Uterus (tissue), 4 donors: ENCODE data around the gene TTLL9. TPM values are rescaled to one million over a fixed set of nuclear protein-coding genes. Genes with fewer than 3 reads are reported as not detected.

Source experiments
- DNase-seq, 2 donors: peaks; one replicate each; pipeline ENCODE4 v3.0.0-alpha.2; 2019 to 2020
- H3K27ac ChIP-seq, 2 donors: fragments of 200-600 bp; sonication (generic); 1 replicate in 1 of 2; 2 replicates in 1 of 2; pipeline ENCODE4 v1.5.1; 2016 to 2018
- H3K27me3 ChIP-seq, 2 donors: fragments of 200-600 bp; sonication (generic); one replicate each; pipeline ENCODE4 v1.5.1; 2018 to 2019; ENCODE audit warnings: control low read depth in 1 of 2
- H3K36me3 ChIP-seq, 2 donors: fragments of 200-600 bp; sonication (generic); one replicate each; pipeline ENCODE4 v1.5.1; 2019; ENCODE audit warnings: control low read depth in 1 of 2
- H3K4me1 ChIP-seq, 2 donors: fragments of 200-600 bp; sonication (generic); one replicate each; pipeline ENCODE4 v1.5.1; 2018 to 2019; ENCODE audit warnings: control low read depth in 1 of 2
- H3K4me3 ChIP-seq, 2 donors: fragments of 200-600 bp; sonication (generic); 1 replicate in 1 of 2; 2 replicates in 1 of 2; pipeline ENCODE4 v1.5.1; 2018 to 2019; ENCODE audit warnings: mild to moderate bottlenecking in 1 of 2
- H3K9me3 ChIP-seq, 2 donors: fragments of 200-600 bp; sonication (generic); one replicate each; pipeline ENCODE4 v1.5.1; 2019; ENCODE audit warnings: control low read depth in 1 of 2
- POLR2A ChIP-seq, 2 donors: fragments of 450-650 bp; IDR thresholded peaks; one replicate each; pipeline ENCODE4 v1.6.1; 2016; ENCODE audit warnings: antibody characterized with exemption in 2 of 2, mild to moderate bottlenecking in 1 of 2, moderate library complexity in 1 of 2
- intact Hi-C: fragments of 100-400 bp; cut with DNase I; formaldehyde crosslinking; loops from one replicate; pipeline ENCODE4 v1.15.1; 2023; ENCODE audit warnings: low total_unique reads
- total RNA-seq, 4 donors: library from RNA; depleted of rRNA in 3 of 4; stranded (reverse); fragments of >200 nt in 3 of 4; gene quantifications; one replicate each; pipeline versions ENCODE4 v1.1.0 to v1.2.4, GENCODE V29; 2014 to 2023
- TF ChIP-seq, protein P1 (sequence below), 4 experiments: fragments of 200-600 bp in 2 of 4; fragments of 450-650 bp in 2 of 4; sonication (generic) in 2 of 4; IDR thresholded peaks; one replicate each; pipeline ENCODE4 v1.5.1; 2016 to 2019; ENCODE audit warnings: antibody characterized with exemption in 4 of 4, mild to moderate bottlenecking in 2 of 4, moderate library complexity in 1 of 4
- donor health status: DM: yes; HTN: yes; CAD: no.

The TTLL9 gene, protein sequence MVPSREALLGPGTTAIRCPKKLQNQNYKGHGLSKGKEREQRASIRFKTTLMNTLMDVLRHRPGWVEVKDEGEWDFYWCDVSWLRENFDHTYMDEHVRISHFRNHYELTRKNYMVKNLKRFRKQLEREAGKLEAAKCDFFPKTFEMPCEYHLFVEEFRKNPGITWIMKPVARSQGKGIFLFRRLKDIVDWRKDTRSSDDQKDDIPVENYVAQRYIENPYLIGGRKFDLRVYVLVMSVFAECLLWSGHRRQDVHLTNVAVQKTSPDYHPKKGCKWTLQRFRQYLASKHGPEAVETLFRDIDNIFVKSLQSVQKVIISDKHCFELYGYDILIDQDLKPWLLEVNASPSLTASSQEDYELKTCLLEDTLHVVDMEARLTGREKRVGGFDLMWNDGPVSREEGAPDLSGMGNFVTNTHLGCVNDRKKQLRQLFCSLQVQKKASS
- total RNA-seq, result 1 to 10 TPM in 1 of 4 donors, under 1 TPM in 2, not detected in 1; under 0.01 to 2.9 (median 0.91) TPM

DNA sequence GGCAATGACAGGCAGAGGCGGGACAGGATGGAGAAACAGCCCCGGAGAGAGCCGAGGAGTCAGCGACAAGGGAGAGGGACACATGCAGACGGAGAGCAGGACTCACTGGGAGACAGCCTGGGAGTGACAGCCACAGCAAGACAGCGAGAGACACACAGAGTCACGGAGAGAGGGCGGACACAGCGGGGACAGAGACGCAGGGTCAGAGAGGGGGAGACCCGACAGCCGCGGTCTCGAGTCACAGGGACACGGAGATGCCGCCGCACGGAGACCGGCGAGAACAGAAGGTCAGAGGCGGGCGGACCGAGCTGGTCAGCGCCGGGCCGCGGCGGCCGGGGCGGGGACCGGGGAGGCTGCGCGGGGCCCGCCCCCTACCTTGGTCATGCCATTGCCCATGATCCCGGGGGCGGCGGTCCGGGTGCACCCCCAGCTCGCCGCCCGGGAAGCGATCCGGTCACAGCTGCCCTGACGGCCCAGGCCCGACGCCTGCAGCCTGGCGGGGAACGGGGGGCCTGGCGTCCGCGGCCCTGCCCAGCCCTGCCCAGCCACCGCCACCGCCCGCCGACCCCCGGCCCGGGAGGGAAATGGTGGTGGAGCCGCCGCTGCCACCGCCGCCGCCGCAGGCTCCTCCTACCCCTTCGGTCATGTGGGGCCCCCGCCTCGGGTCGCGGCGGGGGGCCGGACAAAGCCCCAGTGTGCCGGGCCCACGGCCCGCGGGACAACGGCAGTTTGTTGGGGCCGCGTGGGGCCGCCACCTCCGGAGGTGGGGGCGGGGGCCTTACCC is at the start of gene TTLL9, which contains the start of gene DUSP15:
TTLL9 (plus strand) TSS at position 693 of the 784 bp plus-strand sequence. CDS start 493 bp downstream, outside the sequence.
DUSP15 (minus strand) TSS at position 586 of the 784 bp plus-strand sequence; CDS start at position 396, 190 bp downstream.
- peak within 1 kb of the TSS; percentile 42 to 69 for H3K27ac ChIP-seq
- H3K4me3 ChIP-seq, result peak within 1 kb of the TSS; percentile 23 to 80
- intact Hi-C loops, result no loop called here
- H3K27me3 ChIP-seq, result no peaks in the 10 kb centered on the region
- no peaks in the 10 kb centered on the region for H3K36me3 ChIP-seq
- no peaks in the 10 kb centered on the region for H3K9me3 ChIP-seq
- TF ChIP-seq, protein P1, sequence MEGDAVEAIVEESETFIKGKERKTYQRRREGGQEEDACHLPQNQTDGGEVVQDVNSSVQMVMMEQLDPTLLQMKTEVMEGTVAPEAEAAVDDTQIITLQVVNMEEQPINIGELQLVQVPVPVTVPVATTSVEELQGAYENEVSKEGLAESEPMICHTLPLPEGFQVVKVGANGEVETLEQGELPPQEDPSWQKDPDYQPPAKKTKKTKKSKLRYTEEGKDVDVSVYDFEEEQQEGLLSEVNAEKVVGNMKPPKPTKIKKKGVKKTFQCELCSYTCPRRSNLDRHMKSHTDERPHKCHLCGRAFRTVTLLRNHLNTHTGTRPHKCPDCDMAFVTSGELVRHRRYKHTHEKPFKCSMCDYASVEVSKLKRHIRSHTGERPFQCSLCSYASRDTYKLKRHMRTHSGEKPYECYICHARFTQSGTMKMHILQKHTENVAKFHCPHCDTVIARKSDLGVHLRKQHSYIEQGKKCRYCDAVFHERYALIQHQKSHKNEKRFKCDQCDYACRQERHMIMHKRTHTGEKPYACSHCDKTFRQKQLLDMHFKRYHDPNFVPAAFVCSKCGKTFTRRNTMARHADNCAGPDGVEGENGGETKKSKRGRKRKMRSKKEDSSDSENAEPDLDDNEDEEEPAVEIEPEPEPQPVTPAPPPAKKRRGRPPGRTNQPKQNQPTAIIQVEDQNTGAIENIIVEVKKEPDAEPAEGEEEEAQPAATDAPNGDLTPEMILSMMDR (IDR thresholded peaks at IDR 0.05), result no peak
- peak in 1 of 2 donors; percentile 44 for TF ChIP-seq POLR2A (IDR thresholded peaks at IDR 0.05)
- no peak for DNase-seq
- peaks cover 0 to 7% of the 10 kb centered on the region in 2 donors for H3K4me1 ChIP-seq

DNA sequence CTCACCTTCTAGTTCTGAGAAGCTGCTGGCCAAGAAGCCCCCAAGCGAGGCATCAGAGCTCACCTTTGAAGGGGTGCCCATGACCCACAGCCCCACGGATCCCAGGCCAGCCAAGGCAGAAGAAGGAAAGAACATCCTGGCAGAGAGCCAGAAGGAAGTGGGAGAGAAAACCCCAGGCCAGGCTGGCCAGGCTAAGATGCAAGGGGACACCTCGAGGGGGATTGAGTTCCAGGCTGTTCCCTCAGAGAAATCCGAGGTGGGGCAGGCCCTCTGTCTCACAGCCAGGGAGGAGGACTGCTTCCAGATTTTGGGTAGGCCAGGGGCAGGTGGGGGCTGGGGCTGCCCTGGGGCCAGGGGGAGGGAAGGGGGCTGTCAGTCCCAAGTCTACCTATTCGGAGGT is 49.0 kb upstream of the TTLL9 start:
- Histone ChIP-seq H3K36me3 (no peaks in the 10 kb centered on the region), H3K27ac (no peak overlapping the region), H3K9me3 (no peaks in the 10 kb centered on the region), H3K27me3 (no peaks in the 10 kb centered on the region), H3K4me1 (no peaks in the 10 kb centered on the region), H3K4me3 (no peak overlapping the region)
- intact Hi-C loops, result loop anchor here (5.0 kb wide), 2 partner anchors 211 to 271 kb away; no protein-coding TSS in a partner anchor
- DNase-seq, result no peak
- TF ChIP-seq, protein P1 (IDR thresholded peaks at IDR 0.05), result no peak
- no peak for TF ChIP-seq POLR2A (IDR thresholded peaks at IDR 0.05)

DNA sequence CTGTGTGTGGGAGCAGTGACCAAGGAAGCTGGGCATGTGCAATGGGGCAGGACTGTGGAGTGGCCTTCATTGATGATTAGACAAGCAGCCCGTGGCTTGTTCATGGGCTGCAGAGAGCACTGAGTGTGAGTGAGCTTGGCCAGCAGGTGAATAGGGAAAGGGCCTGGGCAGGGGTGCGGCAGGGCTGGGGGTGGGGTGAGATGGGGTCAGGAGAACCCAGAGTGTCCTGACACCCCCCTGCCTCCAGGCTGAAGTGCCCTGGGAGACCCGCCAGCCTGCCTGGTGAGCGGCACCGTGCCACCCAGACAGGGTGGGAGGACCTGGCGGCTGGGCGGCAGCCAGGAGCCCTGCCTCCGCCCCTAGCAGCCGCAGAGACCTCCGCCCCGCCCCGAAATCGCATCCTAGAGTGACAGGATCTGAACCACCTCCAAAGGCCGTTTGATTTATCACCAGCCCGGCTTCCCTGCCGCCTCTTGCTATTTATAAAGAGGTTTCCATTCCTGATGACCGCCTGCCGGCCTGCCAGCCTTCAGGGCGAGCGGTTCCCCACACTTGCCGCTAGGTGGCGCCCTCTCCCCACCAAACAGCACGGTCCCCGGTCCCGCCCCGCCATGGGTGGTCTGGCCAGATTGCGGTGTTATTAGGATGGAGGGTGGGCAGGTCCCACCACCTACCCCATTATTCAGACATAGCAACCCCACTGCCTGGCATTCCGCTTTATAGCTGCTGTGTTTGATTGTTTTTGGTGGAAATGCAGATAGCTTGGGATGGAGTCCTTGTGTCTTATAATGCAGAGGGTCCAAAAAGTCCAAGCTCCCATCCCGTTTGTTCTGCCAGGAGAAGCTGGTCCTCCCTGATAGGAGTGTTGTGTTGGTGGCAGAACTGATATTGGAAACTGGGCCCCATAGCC is 47.8 kb upstream of the TTLL9 start:
- TF ChIP-seq POLR2A (IDR thresholded peaks at IDR 0.05), result no peak
- TF ChIP-seq, protein P1 (IDR thresholded peaks at IDR 0.05), result peak; percentile 98 to 99 (median 98)
- peak; percentile 72 to 83 for DNase-seq
- intact Hi-C loops, result loop anchor here (5.0 kb wide), 2 partner anchors 210 to 270 kb away; no protein-coding TSS in a partner anchor
- Histone ChIP-seq H3K27me3 (no peaks in the 10 kb centered on the region), H3K4me1 (no peaks in the 10 kb centered on the region), H3K4me3 (no peak overlapping the region), H3K27ac (no peak overlapping the region), H3K9me3 (no peaks in the 10 kb centered on the region), H3K36me3 (no peaks in the 10 kb centered on the region)

DNA sequence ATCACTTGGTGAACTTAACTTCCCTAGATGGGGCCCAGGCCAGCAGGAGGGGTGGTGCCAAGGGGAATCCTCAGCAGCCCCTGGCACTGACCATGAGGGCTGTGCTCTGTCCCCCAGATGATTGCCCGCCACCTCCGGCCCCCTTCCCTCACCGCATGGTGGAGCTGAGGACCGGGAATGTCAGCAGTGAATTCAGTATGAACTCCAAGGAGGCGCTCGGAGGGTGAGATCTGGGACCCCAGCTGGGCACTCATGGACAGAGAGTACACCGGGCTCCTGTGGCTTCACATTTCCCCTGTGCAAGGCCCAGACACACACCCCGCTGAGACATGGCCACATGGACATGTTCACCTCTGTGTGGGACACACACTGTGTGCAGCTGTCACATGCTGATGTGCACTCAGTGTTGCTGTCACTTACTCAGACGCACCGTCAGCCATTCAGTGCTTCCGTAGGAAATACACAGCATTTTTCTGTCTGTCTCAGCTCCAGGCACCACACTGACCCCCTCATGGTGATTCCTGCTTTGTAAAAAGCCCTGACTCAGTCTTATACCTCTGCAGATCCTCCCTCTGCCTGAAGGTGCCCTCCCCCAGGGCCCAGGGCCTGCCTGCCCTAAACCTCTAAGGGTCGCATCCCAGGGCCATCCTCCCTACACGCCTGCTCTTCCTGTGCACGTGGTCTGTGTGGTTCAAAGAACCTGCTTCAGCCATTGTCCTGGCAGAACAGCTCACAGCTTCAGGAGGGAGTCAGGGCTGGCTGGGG is 46.9 kb upstream of the TTLL9 start:
- no peak overlapping the region for H3K4me3 ChIP-seq
- no peak overlapping the region for H3K27ac ChIP-seq
- H3K27me3 ChIP-seq, result no peaks in the 10 kb centered on the region
- no peak for TF ChIP-seq POLR2A (IDR thresholded peaks at IDR 0.05)
- TF ChIP-seq, protein P1 (IDR thresholded peaks at IDR 0.05), result no peak
- intact Hi-C loops, result loop anchor here (5.0 kb wide), 2 partner anchors 209 to 269 kb away; no protein-coding TSS in a partner anchor
- no peaks in the 10 kb centered on the region for H3K36me3 ChIP-seq
- DNase-seq, result no peak
- no peaks in the 10 kb centered on the region for H3K9me3 ChIP-seq
- H3K4me1 ChIP-seq, result no peaks in the 10 kb centered on the region
